Large intestine (tissue), 3 donors: Measurements from ENCODE around the gene ZCCHC24. TPM values are rescaled to one million over a fixed set of nuclear protein-coding genes. Genes with fewer than 3 reads are reported as not detected.

Experiments
- DNase-seq, 2 donors: peaks; one replicate each; pipeline versions ENCODE4 v3.0.0 to v3.0.0-alpha.2; 2013
- H3K27ac ChIP-seq: one replicate; pipeline ENCODE4 v1.5.1; 2013; ENCODE audit warnings: low read length
- H3K27me3 ChIP-seq: 2 replicates; pipeline ENCODE4 v1.6.1; 2013; ENCODE audit warnings: low read length; ENCODE audit not compliant: control insufficient read depth, insufficient read depth
- H3K36me3 ChIP-seq: 2 replicates; pipeline ENCODE4 v1.6.1; 2013; ENCODE audit warnings: low read length; ENCODE audit not compliant: control insufficient read depth, insufficient read depth
- H3K4me1 ChIP-seq: one replicate; pipeline ENCODE4 v1.6.1; 2013; ENCODE audit warnings: low read length; ENCODE audit not compliant: control insufficient read depth, insufficient read depth
- H3K4me3 ChIP-seq: one replicate; pipeline ENCODE4 v1.5.1; 2013; ENCODE audit warnings: low read length
- H3K9me3 ChIP-seq: one replicate; pipeline ENCODE4 v1.6.1; 2013; ENCODE audit warnings: mild to moderate bottlenecking, low read depth, low read length, moderate library complexity; ENCODE audit not compliant: control insufficient read depth
- whole genome bisulfite sequencing: methylation state at CpG from one replicate; pipeline ENCODE4 v1.1.5; 2013; ENCODE audit warnings: low lambda C conversion rate; ENCODE audit not compliant: insufficient coverage; 5-methylcytosine and 5-hydroxymethylcytosine counted together
- polyA plus RNA-seq: library from polyadenylated mRNA; unstranded; fragments of 120-200 nt; gene quantifications from one replicate; pipeline ENCODE4 v1.2.1, GENCODE V29; 2013

ZCCHC24 gene
- polyA plus RNA-seq, 1 donor = 23.8 TPM

DNA sequence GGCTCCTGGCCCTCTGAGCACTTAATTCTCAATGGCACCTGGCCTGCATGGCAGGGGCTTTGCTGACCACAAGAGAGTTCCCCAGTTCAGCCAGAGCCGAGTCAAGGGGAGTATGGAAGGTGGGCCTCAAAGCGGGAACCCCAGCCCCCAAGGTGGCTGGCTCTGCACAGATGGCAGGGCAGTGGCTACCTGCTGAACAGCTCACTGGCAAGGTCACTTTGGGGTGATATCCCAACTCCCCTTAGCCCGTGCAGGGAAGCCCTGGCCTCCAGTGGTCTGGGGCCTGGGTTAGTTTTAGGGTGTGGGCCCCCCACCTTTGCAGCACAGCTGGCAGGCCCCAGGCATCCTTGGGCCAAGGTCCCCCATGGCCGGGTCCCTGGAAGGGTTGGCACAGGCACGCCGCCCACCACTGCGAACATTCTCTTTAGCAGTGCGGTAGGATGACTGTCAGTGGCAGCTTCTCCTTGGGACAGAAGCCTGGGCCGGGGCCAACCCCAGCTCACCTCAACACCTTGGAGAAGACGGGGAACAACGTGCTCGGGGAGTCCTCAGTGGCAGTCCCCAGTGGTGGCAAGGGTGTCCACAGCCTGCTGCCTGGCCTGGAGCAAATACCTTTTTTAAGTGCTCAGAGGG lies 61.3 kb downstream of the ZCCHC24 start:
- Histone ChIP-seq H3K4me3 (no peak overlapping the region), H3K27me3 (no peaks in the 10 kb centered on the region), H3K9me3 (no peaks in the 10 kb centered on the region), H3K4me1 (peaks cover 28% of the 10 kb centered on the region), H3K27ac (no peak overlapping the region), H3K36me3 (peaks cover 25% of the 10 kb centered on the region)
- WGBS = no CpG with 5 or more reads among the region's 12 CpGs
- DNase-seq = no peak

- Histone ChIP-seq H3K36me3 (peaks cover 23% of the 10 kb centered on the region), H3K9me3 (no peaks in the 10 kb centered on the region), H3K4me3 (no peak overlapping the region), H3K4me1 (peaks cover 28% of the 10 kb centered on the region), H3K27me3 (no peaks in the 10 kb centered on the region), H3K27ac (peak overlapping the region; percentile 56)
- no peak for DNase-seq
- WGBS = no CpG with 5 or more reads among the region's 18 CpGs
These were observed 62.9 kb downstream of the ZCCHC24 start for GRCh38 chr10:79382491-79382941.

DNA sequence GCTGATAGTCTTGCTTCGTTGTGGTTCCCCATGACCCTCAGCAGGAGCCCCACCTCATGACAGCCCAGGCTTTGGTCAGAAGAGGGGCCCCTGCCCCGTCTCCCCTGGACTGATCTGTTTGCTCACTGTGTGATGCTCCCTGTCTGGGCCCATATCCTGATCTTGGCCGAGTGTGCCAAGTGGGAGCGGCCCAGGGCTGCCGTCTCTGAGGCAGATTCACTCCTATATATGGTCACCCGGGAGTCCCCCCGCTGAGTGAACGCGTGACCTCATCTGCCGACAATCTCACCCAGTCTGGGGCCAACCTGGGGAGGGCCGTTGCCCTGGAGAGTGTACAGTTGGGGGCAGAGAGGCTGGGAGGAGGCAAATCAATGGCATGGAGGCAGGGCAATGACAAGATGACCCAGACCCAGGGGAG lies 63.6 kb downstream of the ZCCHC24 start:
- no peaks in the 10 kb centered on the region for H3K27me3 ChIP-seq
- WGBS = no CpG with 5 or more reads among the region's 11 CpGs
- H3K9me3 ChIP-seq = no peaks in the 10 kb centered on the region
- H3K4me1 ChIP-seq = peaks cover 28% of the 10 kb centered on the region
- H3K36me3 ChIP-seq = peaks cover 18% of the 10 kb centered on the region
- peak overlapping the region; percentile 56 for H3K27ac ChIP-seq
- H3K4me3 ChIP-seq = no peak overlapping the region
- peak in 1 of 2 donors; percentile 76 for DNase-seq

DNA sequence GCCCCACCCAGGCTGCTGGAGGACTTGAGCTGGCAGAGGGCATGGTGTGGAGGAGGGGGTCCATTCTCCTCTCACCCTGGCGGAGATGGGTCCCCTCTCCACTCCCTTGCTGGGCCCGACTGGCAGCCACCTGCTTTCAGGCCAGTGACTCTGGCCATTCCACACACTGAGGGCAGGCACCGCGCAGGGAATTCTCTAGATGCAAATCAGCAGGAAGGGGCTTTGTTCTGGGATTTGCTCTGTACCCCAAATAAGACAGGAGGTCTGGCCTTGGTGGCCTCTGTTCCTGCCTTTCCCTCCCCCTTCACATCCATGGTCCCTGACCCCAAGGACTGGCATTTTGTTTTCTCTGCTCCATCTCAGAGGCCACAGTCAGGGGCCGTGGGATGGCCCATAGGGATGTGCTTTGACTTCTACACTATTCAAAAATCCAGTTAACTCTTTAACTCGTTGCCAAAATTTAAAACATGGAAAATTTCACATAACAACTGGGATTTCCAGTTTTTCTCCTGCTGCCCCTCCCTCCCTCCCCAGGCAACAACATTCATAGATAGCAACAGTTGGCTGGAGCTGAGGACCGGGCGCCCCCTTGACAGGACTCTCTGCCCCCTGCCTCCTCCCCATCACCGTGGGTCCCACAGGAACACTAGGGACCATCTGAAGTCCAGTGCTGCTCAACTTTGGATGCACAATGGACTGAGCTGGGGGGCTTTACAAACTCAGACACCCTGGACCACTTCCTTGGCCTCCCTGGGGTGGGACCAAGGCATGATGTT lies 64.3 kb downstream of the ZCCHC24 start:
- Histone ChIP-seq H3K4me3 (no peak overlapping the region), H3K36me3 (peaks cover 12% of the 10 kb centered on the region), H3K27me3 (no peaks in the 10 kb centered on the region), H3K4me1 (peaks cover 28% of the 10 kb centered on the region), H3K27ac (peak overlapping the region; percentile 30), H3K9me3 (no peaks in the 10 kb centered on the region)
- no CpG with 5 or more reads among the region's 9 CpGs for whole genome bisulfite sequencing
- no peak for DNase-seq

DNA sequence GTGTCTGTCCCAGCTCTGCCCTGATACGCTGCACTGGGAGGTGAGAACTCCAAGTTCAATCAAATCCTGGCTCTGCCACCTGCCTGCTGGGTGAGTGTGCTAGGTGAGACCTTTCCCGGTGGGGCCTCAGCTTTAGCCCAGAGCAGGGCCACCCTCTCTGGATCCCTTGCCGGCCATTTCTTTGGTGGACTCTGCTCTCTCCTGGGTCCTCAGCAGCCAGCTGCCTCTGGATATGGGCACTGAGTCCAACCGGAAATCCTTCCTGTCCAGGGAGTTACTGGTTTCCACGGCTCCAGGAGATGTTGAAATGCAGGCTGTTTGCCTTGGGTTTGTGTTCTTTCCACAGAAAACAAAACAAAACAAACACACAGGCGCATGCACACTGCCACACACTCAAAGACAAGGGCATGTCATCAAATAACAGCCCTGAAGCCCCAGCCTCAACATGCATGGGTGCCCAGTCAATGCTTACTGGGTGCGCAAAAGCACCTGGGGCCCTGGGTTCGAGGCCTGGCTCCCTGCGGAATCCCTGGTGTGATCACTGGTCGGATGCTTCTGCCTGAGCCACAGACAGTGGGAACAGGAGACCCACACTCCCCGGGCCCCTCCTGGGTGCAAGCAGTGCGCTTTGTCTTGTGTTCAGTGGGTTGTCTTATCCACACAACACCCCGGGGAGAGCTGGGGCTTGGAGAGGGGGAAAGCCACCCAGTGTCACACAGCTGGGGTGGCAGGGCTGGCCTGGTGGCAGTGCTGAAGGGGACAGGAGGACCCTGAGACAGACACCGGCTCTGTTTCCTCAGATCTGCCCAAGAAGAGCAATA lies 65.1 kb downstream of the ZCCHC24 start:
- peaks cover 28% of the 10 kb centered on the region for H3K4me1 ChIP-seq
- H3K4me3 ChIP-seq = no peak overlapping the region
- no peaks in the 10 kb centered on the region for H3K27me3 ChIP-seq
- no peaks in the 10 kb centered on the region for H3K9me3 ChIP-seq
- WGBS = no CpG with 5 or more reads among the region's 14 CpGs
- peak overlapping the region; percentile 30 for H3K27ac ChIP-seq
- peaks cover 9% of the 10 kb centered on the region for H3K36me3 ChIP-seq
- peak; percentile 70 to 89 for DNase-seq

DNA sequence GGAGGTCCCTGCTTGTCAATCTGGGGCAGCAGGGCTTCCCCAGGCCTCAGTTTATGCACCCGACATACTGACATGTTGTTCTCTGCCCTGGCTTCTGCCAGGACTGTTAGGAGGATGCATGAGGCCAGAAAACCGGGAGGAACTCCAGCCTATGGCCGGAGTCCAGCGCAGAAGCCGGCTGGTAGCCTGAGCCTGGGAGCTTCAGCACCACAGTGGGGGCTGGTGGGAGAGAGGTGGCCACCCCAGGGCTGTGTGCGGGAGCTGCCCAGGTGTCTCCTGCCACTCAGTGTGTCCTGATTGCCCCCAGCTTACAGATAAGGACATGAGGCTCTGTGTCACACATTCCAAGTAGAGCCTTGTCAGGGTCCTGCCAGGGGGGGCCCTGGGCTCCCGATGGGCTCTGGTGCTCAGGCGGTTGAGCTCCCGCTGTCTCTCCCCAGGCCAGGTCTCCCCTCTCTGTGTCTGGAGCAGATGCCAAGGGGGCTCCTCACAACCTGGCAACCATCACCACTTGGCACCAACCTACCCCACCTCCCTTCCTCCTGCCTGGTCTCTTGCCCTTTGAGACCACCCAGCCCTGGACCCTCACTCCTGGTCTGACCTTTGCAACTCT lies 65.8 kb downstream of the ZCCHC24 start:
- H3K4me1 ChIP-seq = peaks cover 28% of the 10 kb centered on the region
- H3K36me3 ChIP-seq = peaks cover 3% of the 10 kb centered on the region
- no CpG with 5 or more reads among the region's 9 CpGs for WGBS
- no peaks in the 10 kb centered on the region for H3K9me3 ChIP-seq
- peak overlapping the region; percentile 30 for H3K27ac ChIP-seq
- H3K27me3 ChIP-seq = no peaks in the 10 kb centered on the region
- H3K4me3 ChIP-seq = no peak overlapping the region
- peak in 1 of 2 donors; percentile 62 for DNase-seq

GRCh38 chr10:79378647-79379511 lies 66.5 kb downstream of the ZCCHC24 start:
- H3K4me1 ChIP-seq = peaks cover 28% of the 10 kb centered on the region
- no peak for DNase-seq
- no peaks in the 10 kb centered on the region for H3K27me3 ChIP-seq
- 94% methylated on average over 9 of the region's 22 CpGs for WGBS
- H3K4me3 ChIP-seq = no peak overlapping the region
- H3K27ac ChIP-seq = no peak overlapping the region
- H3K9me3 ChIP-seq = no peaks in the 10 kb centered on the region
- H3K36me3 ChIP-seq = peaks cover 1% of the 10 kb centered on the region

DNA sequence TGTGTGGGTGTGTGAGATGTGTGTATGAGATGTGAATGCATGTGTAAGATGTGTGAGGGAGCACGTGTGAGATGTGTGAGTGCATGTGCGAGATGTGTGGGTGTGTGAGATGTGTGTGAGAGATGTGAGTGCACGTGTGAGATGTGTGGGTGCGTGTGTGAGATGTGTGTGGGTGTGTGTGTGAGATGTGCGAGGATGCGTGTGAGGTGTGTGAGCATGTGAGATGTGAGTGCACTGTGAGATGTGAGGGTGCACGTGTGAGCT lies 67.1 kb downstream of the ZCCHC24 start:
- no peaks in the 10 kb centered on the region for H3K27me3 ChIP-seq
- 91% methylated on average over 6 of the region's 7 CpGs for WGBS
- H3K27ac ChIP-seq = no peak overlapping the region
- peaks cover 28% of the 10 kb centered on the region for H3K4me1 ChIP-seq
- no peaks in the 10 kb centered on the region for H3K9me3 ChIP-seq
- H3K4me3 ChIP-seq = no peak overlapping the region
- H3K36me3 ChIP-seq = no peaks in the 10 kb centered on the region
- no peak for DNase-seq

- no peak for DNase-seq
These were observed 67.7 kb downstream of the ZCCHC24 start for GRCh38 chr10:79377557-79378382.

More at GRCh38 chr10:79377557-79378382, 67.7 kb downstream of the ZCCHC24 start:
- Histone ChIP-seq H3K4me3 (no peak overlapping the region), H3K4me1 (peaks cover 28% of the 10 kb centered on the region), H3K27ac (no peak overlapping the region), H3K9me3 (no peaks in the 10 kb centered on the region), H3K27me3 (no peaks in the 10 kb centered on the region), H3K36me3 (no peaks in the 10 kb centered on the region)
- 95% methylated on average over 24 of the region's 36 CpGs for WGBS
